Hippocampal formation (tissue), 2 donors: ENCODE measurements around the gene RBCK1.
"Not testable (repeated sequence)": the region's sequence is repeated elsewhere in the genome, so short reads cannot be mapped to it uniquely, and the experiment has no call there.

Source experiments
- DNase-seq, 2 donors: peaks; one replicate each; lab custom pipeline; 2025; lab: John Stamatoyannopoulos, UW

Gene RBCK1

DNA sequence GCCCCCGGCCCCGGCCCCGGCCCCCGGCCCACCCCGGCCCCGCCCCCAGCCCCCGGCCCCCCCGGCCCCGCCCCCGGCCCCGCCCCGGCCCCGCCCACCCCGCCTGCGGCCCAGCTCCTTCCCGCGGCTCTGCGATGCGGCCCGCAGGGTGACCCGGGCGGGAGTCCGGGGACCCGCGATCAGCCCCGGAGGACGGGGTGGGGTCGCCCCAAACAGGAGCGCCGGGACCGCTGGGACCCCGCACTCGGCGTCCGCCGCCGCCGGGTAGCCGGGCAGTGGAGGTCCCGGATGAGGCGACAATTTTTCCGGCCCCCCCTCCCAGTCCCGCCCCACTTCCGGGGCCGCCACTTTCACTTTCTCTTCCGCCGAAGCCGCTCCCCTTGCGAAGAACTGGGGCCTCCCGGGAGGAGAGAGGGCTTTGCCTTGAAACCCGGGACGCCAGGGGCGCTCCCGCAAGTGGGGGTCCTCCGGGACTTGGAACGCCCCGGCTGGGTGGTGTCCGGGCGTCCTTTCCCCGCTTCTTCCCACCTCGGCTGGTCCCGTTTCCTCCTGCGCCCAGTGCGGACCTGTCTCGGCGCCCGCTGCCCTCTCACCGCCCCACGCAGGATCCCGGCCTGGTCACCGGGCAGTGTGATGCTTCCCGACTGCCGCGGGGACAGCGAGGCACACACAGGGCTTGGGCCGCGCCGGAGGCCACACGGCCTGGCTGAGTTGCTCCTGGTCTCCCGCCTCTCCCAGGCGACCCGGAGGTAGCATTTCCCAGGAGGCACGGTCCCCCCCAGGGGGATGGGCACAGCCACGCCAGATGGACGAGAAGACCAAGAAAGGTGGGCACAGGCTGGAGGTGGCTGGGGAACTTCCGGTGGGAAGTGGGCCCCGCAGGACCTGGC is at the start of gene RBCK1:
RBCK1 (plus strand) TSS at position 347 of the 890 bp plus-strand sequence; CDS start at position 806, 459 bp downstream.
- DNase-seq = peak; percentile 77 to 89

GRCh38 chr20:358891-359555 is 49.1 kb upstream of the RBCK1 start:
- no peak for DNase-seq

DNA sequence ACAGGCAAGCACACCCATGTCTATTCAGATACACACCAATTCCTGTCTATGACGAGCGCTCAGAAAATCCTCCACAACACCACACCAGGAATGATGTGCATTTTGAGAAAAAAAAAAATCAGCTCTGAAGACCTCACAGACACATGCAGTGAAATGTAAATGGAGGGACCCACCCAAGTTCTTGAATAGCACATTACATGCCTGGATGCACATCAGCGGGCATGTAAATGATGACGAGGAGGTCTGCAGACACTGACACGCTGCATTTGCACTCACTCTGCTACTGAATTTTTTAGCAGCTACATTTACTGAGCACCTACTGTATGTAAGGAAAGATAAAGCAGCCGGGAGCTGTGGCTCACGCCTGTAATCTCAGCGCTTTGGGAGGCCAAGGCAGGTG is 46.5 kb upstream of the RBCK1 start:
- no peak for DNase-seq

DNA sequence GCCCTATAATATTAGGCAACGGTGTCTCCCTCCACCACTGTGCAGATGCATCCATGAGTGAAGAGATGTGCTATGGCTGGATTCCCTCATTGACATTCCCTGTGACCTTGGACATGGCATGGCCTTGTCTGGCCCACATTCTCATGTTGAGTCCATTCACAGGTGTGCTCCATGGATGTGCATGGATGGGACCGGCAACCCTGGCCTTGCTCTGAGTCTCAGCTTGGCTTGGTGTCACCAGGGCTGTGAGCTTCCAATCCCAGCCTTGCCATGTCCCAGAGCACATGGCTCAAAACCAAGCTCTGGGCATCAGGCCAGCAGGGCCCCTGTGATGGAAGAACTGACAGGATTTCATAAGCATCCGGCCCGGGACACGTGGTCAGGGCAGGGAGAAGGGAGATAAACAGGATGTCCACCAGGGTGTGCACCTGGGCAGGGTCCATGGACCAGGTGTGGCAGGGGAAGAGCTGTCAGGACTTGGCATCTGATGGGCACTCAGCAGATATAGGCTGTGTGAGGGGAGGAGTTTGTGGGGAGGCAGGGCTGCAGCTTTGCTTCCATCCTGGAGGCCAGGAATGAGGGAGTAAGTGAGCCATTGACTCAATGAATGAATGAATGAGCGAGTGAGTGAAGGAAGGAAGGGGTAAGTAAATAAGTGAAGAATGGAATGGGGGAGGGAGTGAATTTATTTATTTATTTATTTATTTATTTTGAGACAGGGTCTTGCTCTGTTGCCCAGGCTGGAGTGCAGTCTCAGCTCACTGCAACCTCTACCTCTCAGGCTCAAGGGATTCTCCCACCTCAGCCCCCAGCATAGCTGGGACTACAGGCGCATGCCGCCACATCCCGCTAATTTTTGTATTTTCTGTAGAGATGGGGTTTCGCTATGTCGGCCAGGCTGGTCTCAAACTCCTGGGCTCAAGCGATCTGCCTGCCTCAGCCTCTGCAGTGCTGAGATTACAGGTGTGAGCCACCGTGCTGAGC is 45.5 kb upstream of the RBCK1 start:
- peak in 1 of 2 donors; percentile 59 for DNase-seq

DNA sequence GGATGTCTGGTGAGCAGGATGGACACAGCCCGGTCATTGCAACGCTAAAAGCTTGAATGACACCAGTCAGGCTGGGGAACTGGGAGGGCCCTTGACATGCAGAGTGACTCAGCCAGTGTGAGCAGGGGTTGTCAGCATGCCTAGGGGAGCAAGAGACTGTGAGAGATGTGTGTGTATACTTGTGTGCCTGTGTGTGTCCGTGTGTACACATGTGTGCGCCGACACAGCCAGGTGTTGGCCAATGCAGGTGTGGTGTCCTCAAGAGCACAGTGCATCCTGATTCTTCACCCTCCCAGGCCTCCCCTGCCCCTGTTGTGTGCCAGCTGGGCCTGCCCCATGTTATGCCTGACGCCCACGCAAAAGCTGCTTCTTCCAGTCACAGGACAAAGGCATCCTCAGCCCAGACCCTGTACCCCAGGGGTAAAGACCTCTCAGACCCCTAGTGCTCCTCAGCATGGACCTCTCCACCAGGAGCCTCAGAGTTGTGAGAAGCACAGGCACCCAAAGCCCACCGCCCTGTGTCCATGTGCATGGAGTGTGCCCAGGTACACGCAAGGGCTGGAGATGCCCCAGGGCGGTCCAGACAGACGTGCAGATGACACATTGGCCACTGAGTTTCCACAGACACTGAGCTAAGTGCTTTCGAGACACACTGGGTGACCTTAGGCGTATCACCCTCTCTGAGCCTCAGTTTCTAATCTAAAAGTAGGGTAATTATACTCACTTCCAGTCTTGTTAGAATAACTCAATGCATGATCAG is 44.6 kb upstream of the RBCK1 start:
- DNase-seq = no peak

DNA sequence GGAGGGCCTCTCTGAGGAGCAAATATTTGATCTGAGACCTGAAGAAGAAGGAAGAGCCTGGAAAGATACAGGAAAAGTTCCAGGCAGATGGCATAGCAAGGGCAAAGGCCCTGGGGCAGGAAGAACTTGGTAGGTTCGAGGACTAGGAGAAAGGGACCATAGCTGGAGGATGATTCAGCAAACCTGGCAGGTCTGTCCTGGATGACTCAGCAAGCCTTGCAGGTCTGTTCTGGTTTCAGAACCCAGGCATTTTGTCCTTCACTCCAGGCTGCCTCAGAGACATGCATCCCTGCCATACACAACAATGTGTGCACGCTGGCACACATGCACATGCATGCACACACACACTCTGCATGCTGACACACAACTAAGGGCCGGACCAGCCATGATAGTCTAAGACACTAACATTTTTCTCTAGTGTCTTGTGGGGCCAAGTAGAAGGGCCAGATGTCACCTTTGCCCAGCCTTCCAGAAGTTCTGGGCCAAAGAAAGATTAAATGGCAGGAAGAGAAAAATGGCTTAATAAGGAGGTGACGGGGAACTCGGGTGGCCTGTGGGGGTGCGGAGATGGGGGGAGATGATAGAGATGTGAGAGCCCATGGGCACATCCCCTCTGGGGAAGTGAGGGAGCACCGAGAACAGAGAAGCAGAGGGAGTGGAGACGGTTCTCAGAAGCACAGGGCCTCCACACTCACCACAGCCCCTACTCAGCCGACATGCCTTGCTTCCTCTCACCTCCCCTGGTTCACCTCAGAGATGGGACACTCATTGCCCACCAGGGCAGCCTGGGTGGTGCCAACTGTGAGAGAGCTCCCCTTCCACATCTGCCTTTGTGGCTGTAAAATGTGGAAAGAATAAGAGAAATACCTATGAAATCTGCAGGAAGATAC is 42.9 kb upstream of the RBCK1 start:
- DNase-seq = no peak

DNA sequence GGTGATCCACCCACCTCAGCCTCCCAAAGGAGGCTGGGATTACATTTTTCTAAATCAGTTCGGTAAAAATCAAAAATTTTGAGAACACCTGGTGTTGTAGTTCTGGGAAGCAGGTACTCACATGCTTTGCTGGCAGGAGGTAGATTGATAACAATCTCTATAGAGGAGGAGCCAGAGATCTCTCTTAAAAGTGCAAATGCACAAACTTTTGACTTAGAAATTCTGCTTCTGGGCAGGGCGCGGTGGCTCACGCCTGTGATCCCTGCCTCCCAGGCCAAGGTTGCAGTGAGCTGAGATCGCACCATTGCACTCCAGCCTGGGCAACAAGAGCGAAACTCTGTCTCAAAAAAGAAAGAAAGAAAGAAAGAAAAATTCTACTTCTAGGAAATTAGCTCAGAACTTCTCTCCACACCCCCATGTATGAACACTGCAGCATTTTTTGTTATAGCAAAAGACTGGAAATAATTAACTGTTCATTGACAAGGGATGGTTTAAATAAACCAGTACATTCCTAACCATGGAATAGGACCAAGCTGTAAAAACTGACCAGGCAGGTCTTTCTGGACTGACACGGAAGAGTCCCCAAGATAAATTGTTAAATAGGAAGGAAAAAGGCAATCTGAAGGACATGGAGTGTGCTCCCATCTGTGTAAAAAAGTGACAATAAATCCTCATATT is 41.9 kb upstream of the RBCK1 start:
- no peak for DNase-seq

DNA sequence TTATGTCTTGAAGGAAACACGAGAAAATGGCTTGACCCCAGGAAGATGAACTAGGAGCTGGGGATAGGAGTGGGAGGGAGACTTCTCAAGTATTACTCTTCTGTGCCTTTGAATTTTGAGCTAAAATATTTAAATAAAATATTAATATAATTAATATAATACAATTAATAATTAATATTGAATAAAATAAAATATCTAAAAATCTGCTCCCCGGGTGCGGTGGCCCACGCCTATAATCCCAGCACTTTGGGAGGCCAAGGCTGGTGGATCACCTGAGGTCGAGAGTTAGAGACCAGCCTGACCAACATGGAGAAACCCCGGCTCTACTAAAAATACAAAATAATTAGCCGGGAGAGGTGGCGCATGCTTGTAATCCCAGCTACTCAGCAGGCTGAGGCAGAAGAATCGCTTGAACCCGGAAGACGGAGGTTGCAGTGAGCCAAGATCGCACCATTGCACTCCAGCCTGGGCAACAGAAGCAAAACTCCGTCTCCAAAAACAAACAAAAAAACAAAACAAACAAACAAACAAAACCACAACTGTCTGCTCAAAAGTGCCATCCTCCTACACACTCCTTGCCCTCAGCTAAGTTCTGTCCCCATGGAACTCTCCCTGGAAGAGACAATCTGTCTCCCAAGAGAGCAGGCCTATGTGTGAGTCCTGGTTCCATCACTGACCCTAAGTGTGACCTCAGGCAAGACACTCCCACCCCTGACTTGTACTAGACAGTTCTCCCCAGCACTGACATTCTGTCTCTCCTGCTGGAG is 41.2 kb upstream of the RBCK1 start:
- no peak for DNase-seq

DNA sequence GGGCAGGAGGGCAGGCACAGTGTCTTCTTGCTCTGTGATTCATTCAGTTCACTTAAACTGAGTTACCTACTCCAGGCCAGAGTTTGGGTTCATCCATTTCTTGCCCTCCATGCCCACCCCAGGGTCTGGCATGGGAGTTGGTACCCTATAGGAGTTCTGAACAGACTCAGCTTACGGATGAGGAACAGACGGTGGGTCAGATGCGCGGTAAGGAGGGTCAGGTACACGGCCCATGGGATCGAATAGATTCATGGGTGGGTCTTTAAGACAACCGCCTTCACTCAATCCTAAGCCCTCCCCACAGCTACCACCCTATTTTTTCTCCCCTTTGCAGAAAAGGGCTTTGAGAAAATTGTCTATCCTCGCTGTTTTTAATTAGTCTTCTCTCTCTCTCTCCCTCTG is 40.6 kb upstream of the RBCK1 start:
- DNase-seq = no peak

DNA sequence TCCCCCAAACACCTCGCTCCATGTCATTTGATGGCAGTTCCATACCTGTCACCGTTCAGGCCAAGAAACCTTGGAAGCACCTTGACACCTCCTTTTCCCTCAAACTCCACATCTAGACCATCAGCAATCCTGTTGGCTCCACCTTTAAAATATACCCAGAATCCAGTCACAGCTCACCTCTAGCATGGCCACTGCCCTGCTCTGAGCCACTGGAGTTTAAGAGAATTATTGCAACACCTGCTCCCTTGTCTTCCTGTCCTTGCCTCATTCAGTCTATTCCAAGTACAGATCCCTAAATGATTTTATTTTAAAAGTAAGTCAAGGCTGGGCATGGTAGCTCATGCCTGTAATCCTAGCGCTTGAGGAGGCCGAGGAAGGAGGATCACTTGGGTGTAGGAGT is 39.2 kb upstream of the RBCK1 start:
- no peak for DNase-seq

DNA sequence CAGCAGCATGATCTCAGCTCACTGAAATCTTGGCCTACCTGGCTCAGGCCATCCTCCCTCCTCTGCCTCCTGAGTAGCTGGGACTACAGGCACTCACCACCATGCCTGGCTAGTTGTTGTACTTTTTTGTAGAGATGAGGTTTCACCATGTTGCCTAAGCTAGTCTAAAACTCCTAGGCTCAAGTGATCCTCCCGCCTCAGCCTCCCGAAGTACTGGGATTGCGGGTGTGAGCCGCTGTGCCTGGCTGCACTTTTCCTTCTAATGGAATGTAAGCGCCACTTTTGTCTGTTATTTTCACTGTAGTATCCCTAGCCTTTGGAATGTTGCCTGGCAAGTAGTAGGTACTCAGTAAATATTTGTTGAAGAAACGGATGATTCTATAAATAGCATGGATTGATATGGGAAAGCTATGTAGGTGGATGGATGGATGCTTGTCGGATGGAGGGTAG is 37.9 kb upstream of the RBCK1 start:
- DNase-seq = no peak

DNA sequence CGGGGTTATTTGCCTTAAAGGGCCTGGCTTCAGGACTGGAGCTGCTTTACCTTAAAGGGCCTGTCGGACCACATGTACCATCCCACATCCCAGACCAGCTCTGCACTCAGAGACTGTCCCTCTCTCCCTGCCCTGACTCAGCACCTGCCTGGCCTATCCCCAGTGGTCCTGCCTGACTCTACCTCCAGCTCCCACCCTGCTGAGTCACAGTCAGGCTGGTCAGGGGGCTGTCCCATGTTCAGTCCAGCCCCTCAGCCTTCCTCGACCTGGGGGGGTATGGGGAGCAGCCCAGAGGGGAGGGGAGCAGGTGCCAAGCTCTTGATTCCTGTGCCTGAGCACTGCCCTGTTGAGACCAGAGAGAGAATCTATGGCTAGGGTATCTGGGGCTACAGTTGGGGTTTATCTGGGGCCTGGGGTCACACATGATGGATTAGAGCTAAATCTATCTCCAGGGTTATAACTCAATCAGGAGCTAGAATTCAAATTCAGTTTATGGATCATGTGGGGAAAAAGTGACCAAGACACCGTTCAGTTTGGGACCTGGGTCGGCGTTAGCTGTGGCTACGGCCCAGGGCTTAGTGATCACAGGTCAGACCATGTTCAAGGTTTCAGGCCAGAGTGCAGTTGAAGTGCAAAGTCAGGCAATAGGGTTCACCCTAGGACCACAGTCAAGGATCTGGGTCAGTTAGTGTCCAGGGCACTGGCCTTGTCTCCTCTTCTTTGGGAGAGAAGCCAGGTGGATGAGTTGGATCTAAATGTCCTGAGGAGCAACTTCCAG is 36.9 kb upstream of the RBCK1 start:
- no peak for DNase-seq

DNA sequence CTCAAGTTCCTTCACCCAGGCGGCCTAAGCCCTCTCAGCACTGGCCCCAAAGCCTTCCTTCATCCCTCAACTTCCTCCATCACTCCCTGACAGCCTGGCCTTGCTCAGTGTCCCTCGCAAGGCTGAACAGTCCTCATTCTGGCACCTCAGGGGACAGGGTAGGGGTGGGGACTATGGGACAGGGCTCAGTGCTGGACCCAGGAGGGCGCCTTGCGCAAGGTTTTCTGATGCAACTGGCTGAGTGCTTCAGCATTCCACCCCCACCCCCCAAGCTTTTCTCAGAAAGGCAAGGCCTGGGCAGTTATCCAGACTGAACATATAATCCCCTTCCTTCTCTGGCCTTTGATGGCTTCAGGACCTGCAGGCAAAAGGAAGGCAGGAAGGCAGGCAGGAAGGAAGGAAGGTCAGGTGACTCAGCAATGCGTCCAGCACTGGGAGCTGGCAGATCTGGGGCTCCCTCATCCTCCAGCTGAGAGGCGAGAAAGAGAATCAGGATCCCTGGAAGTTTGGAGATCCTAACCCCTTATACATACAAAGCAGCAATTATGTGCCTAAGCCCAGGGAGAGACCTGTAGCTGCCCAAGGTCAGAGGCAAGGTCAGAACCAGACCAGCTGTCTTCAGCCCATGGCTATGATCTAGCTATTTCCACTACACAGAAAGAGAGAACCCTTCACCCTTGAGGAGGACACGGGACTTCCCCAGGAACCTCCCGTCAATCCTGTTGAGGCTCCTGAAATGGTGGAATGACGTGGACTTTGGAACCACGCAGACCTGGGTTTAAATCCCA is 36.1 kb upstream of the RBCK1 start:
- no peak for DNase-seq

DNA sequence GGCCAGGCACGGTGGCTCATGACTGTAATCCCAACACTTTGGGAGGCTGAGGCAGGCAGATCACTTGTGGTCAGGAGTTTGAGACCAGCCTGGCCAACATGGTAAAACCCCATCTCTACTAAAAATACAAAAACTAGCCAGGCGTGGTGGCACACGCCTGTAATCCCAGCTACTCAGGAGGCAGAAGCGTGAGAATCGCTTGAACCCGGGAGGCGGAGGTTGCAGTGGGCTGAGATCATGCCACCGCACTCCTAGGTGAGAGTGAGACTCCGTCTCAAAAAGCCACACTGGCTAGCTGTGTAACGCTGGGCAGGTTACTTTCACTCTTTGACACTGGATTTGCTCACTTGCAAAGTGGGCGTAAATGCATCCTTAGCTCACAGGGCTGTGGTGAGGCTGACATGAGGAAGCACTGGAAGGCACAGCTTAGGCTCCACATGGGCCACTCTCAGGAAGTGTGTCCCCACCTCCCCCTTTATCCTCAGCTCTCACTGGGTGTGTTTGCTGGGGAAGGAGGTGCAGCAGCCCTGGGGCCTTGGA is 35.5 kb upstream of the RBCK1 start:
- not testable (repeated sequence) for DNase-seq

GRCh38 chr20:373171-373890 is 34.8 kb upstream of the RBCK1 start:
- no peak for DNase-seq

- no peak for DNase-seq
Measured at GRCh38 chr20:375265-375889, 32.7 kb upstream of the RBCK1 start.
